MM.1S (cell line): ENCODE results near the gene PTPRN.

Experiments used
- DNase-seq: peaks from one replicate; pipeline ENCODE4 v3.0.0-alpha.2; 2015
- H2AFZ ChIP-seq: fragments of 300-600 bp; sonication (generic); 2 replicates; pipeline ENCODE4 v1.6.0; 2016; ENCODE audit warnings: antibody characterized with exemption, low read length
- H3F3A ChIP-seq: fragments of 300-600 bp; sonication (generic); 2 replicates; pipeline ENCODE4 v1.6.1; 2016; ENCODE audit warnings: mild to moderate bottlenecking, antibody characterized with exemption, low read length, moderate library complexity, mixed read lengths; ENCODE audit not compliant: insufficient read depth
- H3K27ac ChIP-seq: fragments of 300-600 bp; sonication (generic); 2 replicates; pipeline ENCODE4 v1.5.1; 2016; ENCODE audit warnings: mild to moderate bottlenecking, low read length
- H3K27me3 ChIP-seq: fragments of 300-600 bp; sonication (generic); replicated peaks from 2 replicates; pipeline ENCODE4 v1.6.0; 2016; ENCODE audit warnings: low read length; ENCODE audit not compliant: insufficient read depth
- H3K36me3 ChIP-seq: fragments of 300-600 bp; sonication (generic); replicated peaks from 2 replicates; pipeline ENCODE4 v1.6.1; 2016; ENCODE audit warnings: mild to moderate bottlenecking, low read length, mixed read lengths; ENCODE audit not compliant: insufficient read depth
- H3K4me1 ChIP-seq: fragments of 300-600 bp; sonication (generic); 2 replicates; pipeline ENCODE4 v1.6.1; 2016; ENCODE audit warnings: low read length, mixed read lengths
- H3K4me2 ChIP-seq: fragments of 300-600 bp; sonication (generic); 2 replicates; pipeline ENCODE4 v1.6.0; 2016; ENCODE audit warnings: low read depth, low read length
- H3K4me3 ChIP-seq: fragments of 300-600 bp; sonication (generic); 2 replicates; pipeline ENCODE4 v1.5.1; 2016; ENCODE audit warnings: low read length, mixed read lengths
- H3K79me2 ChIP-seq: fragments of 300-600 bp; sonication (generic); 2 replicates; pipeline ENCODE4 v1.6.1; 2016; ENCODE audit warnings: mixed run types, low read length, mixed read lengths
- H3K9ac ChIP-seq: fragments of 300-600 bp; sonication (generic); 2 replicates; pipeline ENCODE4 v1.6.1; 2016; ENCODE audit warnings: low read length, mixed read lengths
- H3K9me2 ChIP-seq: fragments of 300-600 bp; sonication (generic); replicated peaks from 2 replicates; pipeline ENCODE4 v1.6.1; 2016; ENCODE audit warnings: mild to moderate bottlenecking, low read length, mixed read lengths; ENCODE audit not compliant: insufficient read depth
- H3K9me3 ChIP-seq: fragments of 300-600 bp; sonication (generic); replicated peaks from 2 replicates; pipeline ENCODE4 v1.6.1; 2016; ENCODE audit warnings: mild to moderate bottlenecking, low read length, mixed read lengths; ENCODE audit not compliant: insufficient read depth
- H4K20me1 ChIP-seq: fragments of 300-600 bp; sonication (generic); 2 replicates; pipeline ENCODE4 v1.6.1; 2016; ENCODE audit warnings: mild to moderate bottlenecking, low read length, moderate library complexity, mixed read lengths; ENCODE audit not compliant: insufficient read depth
- CTCF ChIP-seq: fragments of 300-600 bp; sonication (generic); IDR thresholded peaks from 2 replicates; pipeline ENCODE4 v1.5.1; 2016; ENCODE audit warnings: antibody characterized with exemption, low read length, mixed read lengths
- EZH2 ChIP-seq: fragments of 300-600 bp; sonication (generic); optimal IDR thresholded peaks from 2 replicates; pipeline ENCODE3; 2017; ENCODE audit warnings: low read depth, mild to moderate bottlenecking, antibody characterized with exemption, low read length, mixed read lengths
- EZH2phosphoT487 ChIP-seq: fragments of 300-600 bp; sonication (generic); IDR thresholded peaks from 2 replicates; pipeline ENCODE4 v1.6.1; 2018; ENCODE audit warnings: antibody characterized with exemption, low read length

Gene PTPRN

GRCh38 chr2:219292616-219293015 lies 16.6 kb downstream of the PTPRN start:
- Histone ChIP-seq H3K36me3 (no peaks in the 10 kb centered on the region), H3K4me2 (no peak overlapping the region), H3K9me3 (no peaks in the 10 kb centered on the region), H4K20me1 (no peaks in the 10 kb centered on the region), H3K79me2 (no peaks in the 10 kb centered on the region), H2AFZ (no peak overlapping the region), H3K4me3 (no peak overlapping the region), H3K9me2 (no peaks in the 10 kb centered on the region), H3K9ac (no peak overlapping the region), H3F3A (peaks cover 5% of the 10 kb centered on the region; the same call in 1 of the 2 replicates), H3K27me3 (peaks cover 24% of the 10 kb centered on the region), H3K4me1 (peaks cover 6% of the 10 kb centered on the region), H3K27ac (no peak overlapping the region)
- no peak for TF ChIP-seq EZH2
- no peak for TF ChIP-seq CTCF
- no peak for TF ChIP-seq EZH2phosphoT487
- DNase-seq = no peak

- Histone ChIP-seq H3K9ac (no peak overlapping the region), H4K20me1 (no peaks in the 10 kb centered on the region), H3K36me3 (no peaks in the 10 kb centered on the region), H3K9me2 (no peaks in the 10 kb centered on the region), H3K9me3 (no peaks in the 10 kb centered on the region), H3F3A (peaks cover 5% of the 10 kb centered on the region; the same call in 1 of the 2 replicates), H3K4me2 (no peak overlapping the region), H3K27me3 (peaks cover 24% of the 10 kb centered on the region), H2AFZ (no peak overlapping the region), H3K79me2 (no peaks in the 10 kb centered on the region), H3K27ac (no peak overlapping the region), H3K4me3 (no peak overlapping the region), H3K4me1 (peaks cover 6% of the 10 kb centered on the region)
- no peak for DNase-seq
- TF ChIP-seq CTCF = no peak
- no peak for TF ChIP-seq EZH2phosphoT487
- no peak for TF ChIP-seq EZH2
These were observed 17.2 kb downstream of the PTPRN start for GRCh38 chr2:219291910-219292490.

- DNase-seq = no peak
- Histone ChIP-seq H4K20me1 (no peaks in the 10 kb centered on the region), H3K9ac (no peak overlapping the region), H3F3A (peaks cover 5% of the 10 kb centered on the region; the same call in 1 of the 2 replicates), H3K27me3 (peaks cover 24% of the 10 kb centered on the region), H3K4me1 (peaks cover 6% of the 10 kb centered on the region), H2AFZ (no peak overlapping the region), H3K9me3 (no peaks in the 10 kb centered on the region), H3K36me3 (no peaks in the 10 kb centered on the region), H3K9me2 (no peaks in the 10 kb centered on the region), H3K27ac (no peak overlapping the region), H3K4me2 (no peak overlapping the region), H3K79me2 (no peaks in the 10 kb centered on the region), H3K4me3 (no peak overlapping the region)
- no peak for TF ChIP-seq EZH2
- TF ChIP-seq CTCF = no peak
- no peak for TF ChIP-seq EZH2phosphoT487
These were observed 17.8 kb downstream of the PTPRN start for GRCh38 chr2:219291394-219291793.
